ENCODE data around the gene INO80B.
"Not testable (repeated sequence)": the region's sequence is repeated elsewhere in the genome, so short reads cannot be mapped to it uniquely, and the experiment has no call there.

The INO80B gene

DNA sequence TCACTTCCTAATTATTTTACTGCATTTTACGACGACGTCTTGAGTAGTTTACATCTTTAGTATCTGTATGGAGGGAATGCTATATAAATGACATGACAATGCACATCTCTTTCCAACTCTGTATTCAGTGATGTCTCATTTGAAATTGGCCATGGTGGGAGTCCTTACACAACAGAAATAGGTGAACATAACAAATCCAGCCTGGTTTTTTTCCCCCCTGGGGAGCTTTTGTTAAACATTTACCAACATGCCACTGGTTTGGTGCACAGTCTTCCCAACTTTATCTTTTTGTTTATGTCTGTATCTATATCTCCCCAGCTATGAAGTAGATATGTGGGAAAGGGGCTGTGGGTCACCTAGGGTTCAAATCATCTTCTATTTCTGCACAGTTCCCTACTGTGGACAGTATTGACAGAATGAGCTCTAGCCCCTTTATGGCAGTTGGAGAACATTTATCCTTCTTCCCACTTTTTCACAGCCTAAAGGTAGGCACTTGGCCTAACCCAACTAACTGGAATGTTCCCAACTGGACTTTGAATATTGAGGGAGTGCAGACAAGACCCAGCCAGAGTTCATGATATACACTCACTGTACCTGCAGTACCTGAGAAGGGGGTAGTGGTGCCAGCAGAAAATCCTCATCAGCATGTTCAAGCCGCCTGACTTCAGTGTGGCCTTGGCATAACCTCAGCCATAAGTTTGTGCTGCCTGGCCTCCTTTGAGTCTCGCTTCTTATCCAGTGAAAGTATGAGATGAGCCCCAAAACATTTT is 7.5 kb upstream of the INO80B start:
- in situ Hi-C loops (cut with MboI; ENCODE audit: low sequenced_read_pairs): no loop called here

DNA sequence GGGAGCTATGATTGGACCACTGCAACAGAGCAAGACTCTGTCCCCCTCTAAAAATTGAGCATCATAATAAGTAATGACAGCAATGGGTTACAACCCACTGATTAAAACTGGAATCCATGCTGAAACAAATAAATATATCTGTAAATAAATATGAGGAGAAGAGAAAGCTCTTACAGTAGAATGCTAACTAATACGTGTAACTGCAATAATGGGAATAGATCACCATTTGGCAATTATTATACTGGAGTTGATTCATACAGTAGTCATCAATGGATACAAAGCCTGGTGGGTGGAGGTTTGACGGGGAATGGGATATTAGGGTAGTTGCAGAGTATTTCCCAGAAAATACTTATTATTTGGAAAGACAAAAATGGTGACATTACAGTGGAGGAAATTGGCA is 6.1 kb upstream of the INO80B start:
- in situ Hi-C loops (cut with MboI; ENCODE audit: low sequenced_read_pairs): no loop called here

DNA sequence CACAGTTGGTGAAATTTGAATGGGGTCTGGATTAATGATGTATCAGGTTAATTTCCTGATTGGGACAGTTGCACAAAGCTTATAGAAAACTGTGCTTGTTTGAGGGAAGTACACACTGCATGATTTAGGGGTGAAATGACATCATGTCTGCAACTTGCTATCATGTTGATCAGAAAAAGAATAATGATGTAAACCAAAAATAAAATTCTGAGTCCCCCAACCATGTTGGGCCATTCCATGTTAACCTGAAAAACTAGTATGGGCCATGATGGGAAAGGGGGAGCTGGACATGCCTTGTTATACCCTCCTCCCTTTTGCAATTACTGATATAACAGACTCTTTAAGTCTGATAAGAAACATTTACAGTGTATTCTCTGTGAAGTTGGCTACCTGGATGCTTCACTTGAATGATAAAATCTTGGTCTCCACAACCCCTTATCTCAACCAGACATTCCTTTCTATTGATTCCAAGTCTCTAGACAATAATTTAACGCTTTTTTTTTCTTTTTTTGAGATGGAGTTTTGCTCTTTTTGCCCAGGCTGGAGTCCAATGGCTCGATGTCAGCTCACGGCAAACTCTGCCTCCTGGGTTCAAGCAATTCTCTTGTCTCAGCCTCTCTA is 4.2 kb upstream of the INO80B start:
- in situ Hi-C loops (cut with MboI; ENCODE audit: low sequenced_read_pairs): no loop called here

DNA sequence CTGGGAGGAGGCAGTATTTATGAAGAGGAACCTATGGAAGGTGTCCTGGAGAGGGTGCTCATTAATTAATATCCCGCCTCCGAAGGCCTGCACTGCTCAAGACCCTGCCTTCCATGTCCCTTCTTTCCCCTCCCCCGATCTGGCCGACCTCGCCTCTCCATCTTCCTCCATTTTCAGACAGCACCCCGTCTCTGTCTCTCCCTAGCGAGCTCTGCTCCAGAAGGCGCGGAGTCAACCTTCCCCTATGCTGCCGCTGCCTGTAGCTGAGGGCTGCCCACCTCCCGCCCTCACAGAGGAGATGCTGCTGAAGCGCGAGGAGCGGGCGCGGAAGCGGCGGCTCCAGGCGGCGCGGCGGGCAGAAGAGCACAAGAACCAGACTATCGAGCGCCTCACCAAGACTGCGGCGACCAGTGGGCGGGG is 2.3 kb downstream of the INO80B start:
- in situ Hi-C loops (cut with MboI; ENCODE audit: low sequenced_read_pairs): no loop called here

DNA sequence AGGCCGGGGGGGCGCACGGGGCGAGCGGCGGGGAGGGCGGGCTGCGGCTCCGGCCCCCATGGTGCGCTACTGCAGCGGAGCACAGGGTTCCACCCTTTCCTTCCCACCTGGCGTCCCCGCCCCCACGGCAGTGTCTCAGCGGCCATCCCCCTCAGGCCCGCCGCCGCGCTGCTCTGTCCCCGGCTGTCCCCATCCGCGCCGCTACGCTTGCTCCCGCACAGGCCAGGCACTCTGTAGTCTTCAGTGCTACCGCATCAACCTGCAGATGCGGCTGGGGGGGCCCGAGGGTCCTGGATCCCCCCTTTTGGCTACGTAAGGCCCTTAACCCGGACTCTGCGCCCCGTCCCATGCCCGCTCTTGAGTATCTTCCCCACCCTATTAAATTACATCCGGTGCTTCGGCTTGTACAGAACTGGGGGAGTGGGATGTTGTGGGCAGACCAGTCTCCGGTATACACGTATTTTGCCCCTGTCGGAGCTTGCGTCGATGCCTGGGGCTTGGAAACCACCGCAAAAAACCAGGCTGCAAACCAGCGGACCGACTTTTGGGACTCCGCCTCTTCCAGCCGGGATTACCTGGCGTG is 2.8 kb downstream of the INO80B start:
- in situ Hi-C loops (cut with MboI; ENCODE audit: low sequenced_read_pairs): no loop called here

DNA sequence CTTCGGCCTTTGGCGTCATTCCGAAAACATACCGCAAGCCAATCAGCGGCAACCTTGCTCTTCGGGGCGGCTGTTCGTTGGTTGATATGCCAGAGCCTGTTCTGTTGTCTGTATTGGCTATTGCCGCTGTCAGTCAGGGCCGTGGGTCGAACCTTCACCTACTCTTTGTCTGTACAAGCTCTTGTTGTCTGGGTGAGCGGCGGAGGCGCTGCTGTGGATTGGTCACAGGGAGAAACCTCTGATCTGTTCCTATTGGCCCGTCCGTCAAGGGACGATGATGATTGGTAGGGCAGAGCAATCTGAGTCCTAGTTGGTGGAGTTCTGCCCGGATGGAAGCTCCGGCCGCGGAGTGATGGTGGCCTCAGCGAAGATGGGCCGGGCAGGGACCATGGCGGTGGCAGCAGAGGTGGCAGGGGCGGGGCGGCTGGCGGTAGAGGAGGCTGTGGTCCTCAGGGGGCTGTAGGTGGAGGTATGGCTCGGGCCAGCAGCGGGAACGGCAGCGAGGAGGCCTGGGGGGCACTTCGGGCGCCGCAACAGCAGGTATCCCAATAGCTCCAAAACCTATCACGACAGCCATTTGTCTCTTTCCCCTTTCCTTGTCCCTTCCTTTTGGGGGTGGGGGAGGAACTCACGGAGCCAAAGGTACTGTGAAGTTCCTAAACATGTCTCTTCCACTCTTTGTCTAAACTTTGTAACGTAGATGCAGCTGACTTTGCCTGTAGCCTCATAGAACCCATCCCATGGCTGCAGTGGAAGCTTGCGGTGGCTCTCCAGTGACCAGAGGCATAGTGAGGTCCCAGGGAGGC is 3.4 kb downstream of the INO80B start, which contains the start of gene WBP1:
Gene WBP1, plus strand, starts transcription at position 307 of the 806 bp plus-strand sequence. Its CDS starts 165 bp downstream, at position 472.
- in situ Hi-C loops (cut with MboI; ENCODE audit: low sequenced_read_pairs): no loop called here

DNA sequence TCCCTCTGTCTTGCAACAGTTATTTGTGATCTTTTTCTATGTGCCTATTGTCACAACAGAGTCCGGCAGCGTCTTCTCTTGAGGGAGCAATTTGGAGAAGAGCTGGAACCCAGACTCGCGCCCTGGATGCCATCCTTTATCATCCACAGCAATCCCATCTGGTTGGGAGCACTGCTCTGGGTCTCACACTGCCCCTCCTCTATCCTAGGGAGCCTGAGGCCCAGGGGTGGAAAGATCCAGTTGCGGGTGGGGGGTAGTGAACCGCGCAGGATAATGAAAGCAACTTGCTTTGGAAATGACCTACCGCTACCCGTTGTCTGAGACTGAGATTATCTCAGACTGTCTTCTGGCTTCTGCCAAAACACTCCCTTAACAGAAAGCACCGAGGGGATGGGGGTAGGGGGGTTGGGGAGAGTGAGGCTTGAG is 4.1 kb downstream of the INO80B start:
- in situ Hi-C loops (cut with MboI; ENCODE audit: low sequenced_read_pairs): no loop called here

DNA sequence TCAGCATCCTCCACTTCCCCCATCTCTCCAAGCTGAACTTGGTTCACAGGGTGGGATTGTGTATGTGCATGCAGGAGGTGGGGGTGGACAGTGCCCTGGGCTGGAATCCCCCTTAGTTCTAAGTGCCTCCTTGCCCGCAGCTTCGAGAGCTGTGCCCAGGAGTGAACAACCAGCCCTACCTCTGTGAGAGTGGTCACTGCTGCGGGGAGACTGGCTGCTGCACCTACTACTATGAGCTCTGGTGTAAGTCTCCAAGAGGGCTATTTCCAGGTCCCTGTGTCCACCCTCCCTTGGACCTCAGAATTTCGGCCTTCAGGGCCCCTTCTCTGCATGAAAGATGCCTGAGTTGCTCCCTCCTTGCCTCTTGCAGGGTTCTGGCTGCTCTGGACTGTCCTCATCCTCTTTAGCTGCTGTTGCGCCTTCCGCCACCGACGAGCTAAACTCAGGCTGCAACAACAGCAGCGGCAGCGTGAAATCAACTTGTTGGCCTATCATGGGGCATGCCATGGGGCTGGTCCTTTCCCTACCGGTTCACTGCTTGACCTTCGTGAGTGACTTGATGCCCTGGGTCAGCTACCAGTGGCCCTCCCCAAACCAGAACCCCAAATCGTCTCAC is 4.7 kb downstream of the INO80B start:
- in situ Hi-C loops (cut with MboI; ENCODE audit: low sequenced_read_pairs): not testable (repeated sequence)

DNA sequence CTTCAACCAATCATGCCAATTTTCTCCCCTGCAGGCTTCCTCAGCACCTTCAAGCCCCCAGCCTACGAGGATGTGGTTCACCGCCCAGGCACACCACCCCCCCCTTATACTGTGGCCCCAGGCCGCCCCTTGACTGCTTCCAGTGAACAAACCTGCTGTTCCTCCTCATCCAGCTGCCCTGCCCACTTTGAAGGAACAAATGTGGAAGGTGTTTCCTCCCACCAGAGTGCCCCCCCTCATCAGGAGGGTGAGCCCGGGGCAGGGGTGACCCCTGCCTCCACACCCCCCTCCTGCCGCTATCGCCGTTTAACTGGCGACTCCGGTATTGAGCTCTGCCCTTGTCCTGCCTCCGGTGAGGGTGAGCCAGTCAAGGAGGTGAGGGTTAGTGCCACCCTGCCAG is 5.3 kb downstream of the INO80B start:
- in situ Hi-C loops (cut with MboI; ENCODE audit: low sequenced_read_pairs): not testable (repeated sequence)

DNA sequence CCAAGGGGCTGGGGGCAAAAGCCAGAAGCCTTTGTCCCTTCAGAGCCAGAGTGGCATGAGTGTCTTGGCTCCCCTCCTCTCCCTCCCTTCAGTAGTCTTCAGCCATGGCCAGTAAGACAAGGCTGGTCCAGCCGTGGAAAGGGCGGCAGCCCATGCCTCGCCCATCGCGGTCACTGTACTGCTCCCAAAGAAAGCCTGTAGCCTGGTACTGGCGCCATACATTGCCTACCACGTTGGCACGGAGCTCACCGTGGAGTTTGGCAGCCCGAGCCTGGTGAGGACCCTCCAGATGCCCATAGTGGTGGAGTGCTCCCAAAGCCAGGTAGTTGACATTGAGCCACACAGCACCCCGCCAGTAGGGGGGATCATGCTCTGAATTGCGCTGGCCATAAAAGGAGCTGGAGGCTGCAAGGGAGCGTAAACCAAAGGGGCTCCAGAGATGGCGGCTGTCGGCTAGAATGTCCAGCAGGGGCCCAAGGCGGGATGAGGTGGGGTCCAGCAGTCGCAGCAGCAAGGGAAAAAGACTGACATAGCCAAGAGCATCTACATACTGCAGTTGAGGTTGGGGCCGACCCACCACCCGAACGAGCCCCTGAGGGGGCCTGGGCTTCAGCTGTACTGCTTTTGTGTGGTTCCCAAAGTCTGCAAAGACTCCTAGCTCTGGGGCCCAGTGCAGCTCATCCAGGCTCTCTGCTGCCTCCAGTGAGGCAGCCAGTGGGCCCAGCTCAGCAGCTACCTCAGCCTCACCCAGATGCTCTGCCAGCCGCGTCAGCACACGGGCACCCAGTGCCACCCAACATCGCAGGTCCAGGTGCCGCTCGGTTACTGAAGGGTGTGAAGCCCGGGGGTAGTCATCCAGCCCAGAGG is 6.5 kb downstream of the INO80B start:
- in situ Hi-C loops (cut with MboI; ENCODE audit: low sequenced_read_pairs): no loop called here

DNA sequence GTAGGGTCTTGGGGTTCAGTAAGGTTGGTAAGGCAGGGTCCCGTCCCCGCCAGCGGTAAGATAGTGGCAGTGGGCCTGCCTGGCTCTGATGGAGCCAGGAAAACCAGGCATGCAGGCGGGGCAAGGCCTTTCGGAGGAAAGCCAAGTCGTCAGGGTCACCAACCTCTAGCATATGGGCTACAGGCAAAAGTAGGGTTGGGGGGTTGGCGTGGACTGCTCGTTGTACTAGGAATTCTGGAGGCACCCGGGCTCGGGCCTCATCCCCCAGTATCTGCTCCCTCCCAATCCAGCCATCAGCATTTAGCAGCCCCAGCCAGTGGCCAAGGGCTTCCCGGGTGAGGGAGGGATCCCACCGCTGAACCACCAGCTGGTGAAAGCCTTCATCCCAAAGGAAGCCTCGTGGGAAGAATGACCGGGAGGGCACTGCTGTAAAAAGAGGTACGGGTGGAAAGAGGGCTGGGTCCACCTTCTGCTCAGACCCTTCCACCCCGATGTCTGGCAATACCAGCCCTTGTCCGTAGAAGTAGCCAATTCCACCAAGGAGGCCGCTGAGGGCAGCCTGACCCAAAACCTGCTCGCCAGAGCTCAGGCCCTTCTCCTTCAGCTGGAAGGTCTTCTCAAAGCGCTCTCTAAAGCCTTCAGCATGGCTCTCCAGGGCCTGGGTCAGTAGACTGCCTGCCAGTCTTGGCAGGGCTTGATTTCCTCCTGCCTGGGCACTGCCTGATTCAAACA is 7.3 kb downstream of the INO80B start:
- in situ Hi-C loops (cut with MboI; ENCODE audit: low sequenced_read_pairs): no loop called here

DNA sequence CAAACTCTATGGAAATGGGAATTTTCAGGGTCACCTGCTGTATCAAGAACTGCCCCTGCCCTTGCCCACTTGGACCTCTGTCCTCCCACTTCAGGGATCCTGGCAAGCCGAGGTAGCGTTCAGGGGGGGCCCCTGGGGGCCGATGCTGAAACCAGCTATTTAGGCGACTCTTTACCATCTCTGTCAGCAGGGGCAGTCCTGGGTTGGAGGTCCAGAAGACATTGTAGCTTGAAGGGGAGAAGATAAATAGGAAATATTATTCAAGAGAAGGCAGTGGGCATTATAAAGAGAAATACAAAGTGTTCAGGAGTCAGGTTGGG is 7.9 kb downstream of the INO80B start:
- in situ Hi-C loops (cut with MboI; ENCODE audit: low sequenced_read_pairs): no loop called here

DNA sequence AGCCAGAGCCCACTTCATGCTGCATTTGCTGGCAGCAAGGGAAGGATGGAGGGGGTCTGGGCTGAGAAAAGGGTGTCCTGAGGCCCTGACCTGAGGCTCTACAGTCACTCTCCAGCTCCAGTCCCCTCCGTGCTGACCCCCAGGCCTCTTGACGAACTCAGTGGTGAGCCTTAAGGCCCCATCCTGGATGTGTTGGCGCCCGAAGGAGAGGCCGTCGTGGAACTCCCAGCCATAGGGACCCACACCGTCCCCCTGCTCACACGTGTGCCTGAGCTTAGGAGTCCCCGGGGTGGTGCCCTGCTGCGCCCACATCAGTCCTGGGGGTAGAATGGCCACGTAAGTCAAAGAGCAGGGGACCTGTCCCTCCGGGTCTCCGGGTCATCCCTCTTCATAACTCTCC is 9.5 kb downstream of the INO80B start:
- in situ Hi-C loops (cut with MboI; ENCODE audit: low sequenced_read_pairs): no loop called here

DNA sequence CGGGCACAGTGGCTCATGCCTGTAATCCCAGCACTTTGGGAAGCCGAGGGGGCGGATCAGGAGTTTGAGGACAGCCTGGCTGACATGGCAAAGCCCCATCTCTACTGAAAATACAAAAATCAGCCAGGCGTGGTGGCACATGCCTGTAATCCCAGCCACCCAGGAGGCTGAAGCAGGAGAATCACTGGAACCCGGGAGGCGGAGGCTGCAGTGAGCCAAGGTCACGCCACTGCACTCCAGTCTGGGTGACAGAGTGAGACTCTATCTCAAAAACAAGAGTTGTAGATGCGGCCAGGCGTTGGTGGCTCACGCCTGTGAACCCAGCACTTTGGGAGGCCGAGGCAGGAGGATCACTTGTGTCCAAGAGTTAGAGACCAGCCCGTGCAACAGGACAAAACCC is 15.9 kb downstream of the INO80B start:
- in situ Hi-C loops (cut with MboI; ENCODE audit: low sequenced_read_pairs): not testable (repeated sequence)

DNA sequence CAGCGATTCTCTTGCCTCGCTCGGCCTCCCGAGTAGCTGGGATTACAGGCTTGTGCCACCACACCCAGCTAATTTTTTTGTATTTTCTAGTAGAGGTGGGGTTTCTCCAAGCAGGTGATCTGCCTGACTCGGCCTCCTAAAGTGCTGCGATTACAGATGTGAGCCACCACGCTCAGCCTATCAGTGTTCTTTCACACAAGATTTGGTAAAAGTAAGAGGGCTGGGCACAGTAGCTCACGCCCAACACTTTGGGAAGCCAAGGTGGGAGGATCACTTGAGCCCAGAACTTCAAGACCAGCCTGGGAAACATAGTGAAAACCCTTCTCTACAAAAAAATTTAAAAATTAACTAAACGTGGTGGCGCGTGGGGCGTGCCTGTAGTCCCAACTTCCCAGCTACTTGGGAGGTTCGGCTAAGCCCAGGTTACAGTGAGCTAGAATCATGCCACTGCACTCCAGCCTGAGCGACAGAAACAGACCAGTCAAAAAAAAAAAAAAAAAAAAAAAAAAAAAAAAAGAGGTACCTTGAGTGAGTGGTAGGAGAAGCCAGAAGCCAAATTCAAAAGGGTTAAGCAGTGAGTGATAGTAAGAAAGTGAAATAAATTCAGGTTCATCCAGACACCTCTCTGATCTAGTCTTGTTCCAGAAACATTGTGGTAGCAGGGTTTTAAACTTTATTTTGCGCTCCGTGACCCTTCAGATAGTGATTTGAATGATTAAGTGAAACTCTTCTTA is 16.6 kb downstream of the INO80B start:
- in situ Hi-C loops (cut with MboI; ENCODE audit: low sequenced_read_pairs): no loop called here

DNA sequence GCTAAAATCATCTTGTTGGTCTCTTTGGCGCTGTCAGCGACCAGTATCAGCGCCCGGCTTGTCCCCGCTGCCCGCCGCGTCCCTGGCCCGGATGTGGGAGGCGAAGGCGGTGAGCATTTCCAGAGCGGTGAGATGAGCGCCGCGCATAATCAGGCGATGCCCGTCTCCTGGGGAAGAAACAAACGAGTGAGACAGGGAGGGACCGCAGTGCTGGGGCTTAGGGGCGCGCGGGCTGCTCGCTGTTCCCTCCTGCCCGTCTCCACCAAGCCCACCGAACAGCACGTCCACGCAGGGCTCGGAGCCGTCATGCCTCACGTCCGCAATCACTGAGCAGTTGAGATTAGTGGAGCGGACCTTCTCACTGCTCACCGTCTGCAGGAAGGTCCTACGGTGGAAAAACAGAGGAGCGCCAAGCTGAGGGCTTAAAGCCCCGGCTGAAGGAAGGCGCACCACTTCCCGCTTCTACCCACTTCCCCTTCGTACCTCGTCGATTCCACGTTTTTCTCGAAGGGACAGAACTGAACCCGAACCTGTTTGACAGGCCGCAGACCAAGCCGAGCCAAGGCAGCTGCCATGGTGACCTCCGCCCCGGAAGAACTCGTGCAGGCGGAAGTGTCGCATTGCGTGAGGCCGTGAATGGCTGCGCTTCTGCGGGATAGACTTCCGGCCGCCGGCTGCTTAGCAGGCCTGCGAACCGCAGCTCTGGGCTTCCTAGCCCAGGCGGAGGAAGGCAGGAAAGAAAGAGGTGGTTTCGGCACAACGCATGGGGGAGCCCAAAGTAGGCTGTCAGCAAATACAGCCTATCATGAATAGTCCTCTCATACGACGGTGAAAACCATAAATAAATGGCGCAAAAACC is 17.4 kb downstream of the INO80B start, which contains the start of gene MRPL53:
Gene MRPL53, minus strand, starts transcription at position 595 of the 859 bp plus-strand sequence. Its CDS starts 20 bp downstream, at position 575.
- in situ Hi-C loops (cut with MboI; ENCODE audit: low sequenced_read_pairs): no loop called here

DNA sequence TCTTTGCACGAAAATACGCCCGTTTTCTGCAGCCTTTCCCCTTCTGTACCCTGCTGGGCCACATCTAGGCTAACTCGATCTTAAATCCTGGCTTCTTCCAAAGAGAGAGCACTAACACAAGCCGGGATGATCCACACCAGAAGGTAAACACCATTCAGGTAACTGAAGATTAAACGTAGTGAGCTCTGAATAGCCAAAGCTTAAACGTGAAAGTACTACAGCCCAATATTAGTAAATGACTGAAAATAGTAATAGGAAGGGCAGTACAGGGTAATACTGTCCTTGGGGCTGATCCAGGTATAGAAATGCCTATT is 18.0 kb downstream of the INO80B start:
- in situ Hi-C loops (cut with MboI; ENCODE audit: low sequenced_read_pairs): no loop called here

DNA sequence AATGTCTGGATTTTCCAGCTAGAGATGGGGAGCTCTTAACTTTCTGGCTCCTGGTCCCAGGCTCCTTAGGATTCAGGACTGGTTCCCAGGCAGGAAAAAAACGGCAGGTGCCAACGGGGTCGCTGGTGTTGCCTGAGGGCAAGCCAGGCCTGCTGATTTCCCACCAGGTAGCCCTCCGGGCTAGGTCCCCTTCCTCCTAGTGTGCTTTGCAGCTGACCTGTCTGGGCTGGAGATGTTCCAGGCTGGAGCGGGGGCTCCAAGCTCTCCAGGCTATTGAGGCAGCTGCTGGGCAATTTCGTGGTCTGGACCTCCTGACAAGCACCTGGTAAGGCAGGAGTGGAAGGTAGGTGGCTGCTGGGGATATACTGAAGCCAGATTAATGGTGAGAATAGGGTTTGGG is 19.6 kb downstream of the INO80B start:
- in situ Hi-C loops (cut with MboI; ENCODE audit: low sequenced_read_pairs): no loop called here

Data from HL-60/S4 treated with phorbol 12-myristate 13-acetate at 8.2 ng/mL for 4 days and 3 days (cell line).